Measurements from ENCODE around the gene BLOC1S3. TPM values are rescaled to one million over a fixed set of nuclear protein-coding genes. Genes with fewer than 3 reads are reported as not detected.

BLOC1S3 gene
- total and polyA plus RNA-seq, 11 donors = 2.0 to 8.1 (median 4.8) TPM

GRCh38 chr19:45163751-45164460 lies 14.7 kb upstream of the BLOC1S3 start:
- Histone ChIP-seq H3K36me3 (no peaks in the 10 kb centered on the region), H3K27me3 (peaks cover 0 to 22% (median 10%) of the 10 kb centered on the region in 9 donors), H3K4me1 (peaks cover 0 to 33% (median 20%) of the 10 kb centered on the region in 12 donors), H3K27ac (peak overlapping the region in 2 of 12 donors; percentile 17 to 26), H3K9me3 (no peaks in the 10 kb centered on the region), H3K4me3 (no peak overlapping the region)
- DNase-seq (no peak), ATAC-seq (peak in 1 of 4 donors; percentile 8)
- 78 to 88% (median 81%) methylated on average over 14 to 15 of the region's 15 CpGs for WGBS, 4 donors
- TF ChIP-seq POLR2A (IDR thresholded peaks at IDR 0.05) (no peak), CTCF (IDR thresholded peaks at IDR 0.05) (no peak)
- intact Hi-C loops (cut with DNase I) = loop anchor here in 1 of 10 donors (10.0 kb wide), 1 partner anchor 171 kb away; no protein-coding TSS in a partner anchor

- TF ChIP-seq POLR2A (IDR thresholded peaks at IDR 0.05) = no peak
- peak in 1 of 12 donors; percentile 7 for TF ChIP-seq CTCF (IDR thresholded peaks at IDR 0.05)
- DNase-seq (peak in 4 of 5 donors; percentile 47 to 80 (median 50)), ATAC-seq (peak; percentile 30 to 70 (median 64))
- Histone ChIP-seq H3K27ac (peak overlapping the region in 2 of 12 donors; percentile 17 to 26), H3K4me1 (peaks cover 0 to 33% (median 20%) of the 10 kb centered on the region in 12 donors), H3K9me3 (no peaks in the 10 kb centered on the region), H3K27me3 (peaks cover 0 to 15% (median 10%) of the 10 kb centered on the region in 9 donors), H3K36me3 (no peaks in the 10 kb centered on the region), H3K4me3 (no peak overlapping the region)
- WGBS, 4 donors = 38 to 60% (median 39%) methylated on average over 10 to 27 of the region's 27 CpGs
- intact Hi-C loops (cut with DNase I) = loop anchor here in 1 of 10 donors (10.0 kb wide), 1 partner anchor 170 kb away; no protein-coding TSS in a partner anchor
Measured at GRCh38 chr19:45164577-45165335, 13.8 kb upstream of the BLOC1S3 start.

GRCh38 chr19:45166723-45167252 lies 11.8 kb upstream of the BLOC1S3 start:
- no peak overlapping the region for H3K4me3 ChIP-seq
- TF ChIP-seq POLR2A (IDR thresholded peaks at IDR 0.05) (no peak), CTCF (IDR thresholded peaks at IDR 0.05) (no peak)
- H3K27ac ChIP-seq = peak overlapping the region in 8 of 12 donors; percentile 9 to 57 (median 39)
- ATAC-seq (peak in 3 of 4 donors; percentile 11 to 53 (median 32)), DNase-seq (peak in 1 of 5 donors; percentile 61)
- no peaks in the 10 kb centered on the region for H3K36me3 ChIP-seq
- peaks cover 0 to 46% (median 25%) of the 10 kb centered on the region in 12 donors for H3K4me1 ChIP-seq
- intact Hi-C loops (cut with DNase I) = loop anchor here in 1 of 10 donors (10.0 kb wide), 1 partner anchor 168 kb away; no protein-coding TSS in a partner anchor
- 41 to 56% (median 50%) methylated on average over 14 of the region's 14 CpGs for WGBS, 4 donors
- peaks cover 0 to 2% (median 0%) of the 10 kb centered on the region in 9 donors for H3K27me3 ChIP-seq
- H3K9me3 ChIP-seq = no peaks in the 10 kb centered on the region
